ENCODE data around the gene TRAF2. TPM values are rescaled to one million over a fixed set of nuclear protein-coding genes. Genes with fewer than 3 reads are reported as not detected.

Gene TRAF2
- total and polyA plus RNA-seq, 2 donors (not counting 1 experiment from before 2014, with no cell fraction given), result 25.5 to 54.5 TPM

DNA sequence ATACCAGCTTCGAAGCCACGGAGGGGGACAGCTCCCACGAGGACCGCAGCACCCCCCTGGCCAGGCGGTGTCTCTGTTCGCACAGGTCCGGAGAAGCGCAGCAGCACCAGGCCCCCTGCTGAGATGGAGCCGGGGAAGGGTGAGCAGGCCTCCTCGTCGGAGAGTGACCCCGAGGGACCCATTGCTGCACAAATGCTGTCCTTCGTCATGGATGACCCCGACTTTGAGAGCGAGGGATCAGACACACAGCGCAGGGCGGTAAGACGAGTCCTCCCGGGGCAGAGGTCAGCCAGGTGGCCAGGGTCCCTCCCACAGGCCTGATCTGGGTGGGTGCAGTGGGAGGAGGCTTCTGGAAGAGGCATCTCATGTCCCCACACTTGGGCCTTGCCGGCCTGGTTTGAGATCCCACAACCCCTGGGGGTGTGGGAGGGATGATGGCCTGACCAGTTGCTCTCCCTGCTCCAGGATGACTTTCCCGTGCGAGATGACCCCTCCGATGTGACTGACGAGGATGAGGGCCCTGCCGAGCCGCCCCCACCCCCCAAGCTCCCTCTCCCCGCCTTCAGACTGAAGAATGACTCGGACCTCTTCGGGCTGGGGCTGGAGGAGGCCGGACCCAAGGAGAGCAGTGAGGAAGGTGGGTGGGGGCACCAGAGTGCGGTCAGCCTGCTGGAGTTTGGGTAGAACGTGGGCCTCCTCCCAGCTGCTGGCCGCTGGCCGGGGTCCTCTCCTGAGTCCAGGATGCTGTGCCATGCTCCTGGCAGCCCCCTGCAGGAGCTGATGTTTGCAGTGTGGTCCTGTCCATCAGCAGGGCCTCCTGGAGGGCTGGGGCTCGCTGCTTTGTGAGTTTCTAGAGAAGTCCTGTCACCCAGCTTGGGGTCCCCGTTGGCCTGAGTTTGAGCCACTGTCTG, 46.8 kb upstream of the TRAF2 start:
- no peaks in the 10 kb centered on the region for H3K36me3 ChIP-seq (replicated peaks in 1 of 2; ENCODE audit: control extremely low read depth in 1 of 2, control insufficient read depth in 1 of 2, extremely low read depth in 1 of 2, insufficient read depth in 2 of 2, low read length in 1 of 2)
- H3K4me1 ChIP-seq (ENCODE audit: control insufficient read depth in 2 of 2, insufficient read depth in 2 of 2, low read length in 2 of 2), result peaks cover 11 to 26% of the 10 kb centered on the region in 2 donors
- ATAC-seq (ENCODE audit: low read depth) (no peak), DNase-seq (no peak)
- WGBS (ENCODE audit: insufficient coverage), result 94% methylated on average over 33 of the region's 36 CpGs
- POLR2A ChIA-PET, result no interaction called here
- no peak overlapping the region for H3K4me3 ChIP-seq (ENCODE audit: control extremely low read depth in 1 of 5, extremely low read depth in 1 of 5, insufficient read depth in 1 of 5, low read depth in 2 of 5, low read length in 4 of 5)
- no peak overlapping the region for H3K4me2 ChIP-seq (replicated peaks; ENCODE audit: low read depth, low read length, poor library complexity, severe bottlenecking)
- Mint-ChIP-seq H3K27me3 (no peaks in the 10 kb centered on the region), H3K4me3 (no peak overlapping the region), H3K27ac (no peak overlapping the region), H3K9me3 (ENCODE audit: insufficient read depth) (no peaks in the 10 kb centered on the region), H3K4me1 (peaks cover 11% of the 10 kb centered on the region)
- H3K27me3 ChIP-seq (replicated peaks in 1 of 4; ENCODE audit: control extremely low read depth in 1 of 4, control insufficient read depth in 3 of 4, insufficient read depth in 4 of 4, low read length in 3 of 4), result peaks cover 0 to 13% (median 3%) of the 10 kb centered on the region in 4 experiments
- no peak overlapping the region for H3K9ac ChIP-seq (ENCODE audit: low read length)
- no peaks in the 10 kb centered on the region for H3K79me2 ChIP-seq (ENCODE audit: control insufficient read depth, insufficient read depth, low read length)
- H3K9me3 ChIP-seq (ENCODE audit: control extremely low read depth in 1 of 3, control insufficient read depth in 2 of 3, insufficient read depth in 1 of 3, low read length in 2 of 3), result peaks cover 0 to 6% (median 0%) of the 10 kb centered on the region in 3 donors
- no peak overlapping the region for H2AFZ ChIP-seq (ENCODE audit: insufficient read depth, low read depth, low read length, poor library complexity, severe bottlenecking)
- no peak overlapping the region for H3K27ac ChIP-seq (ENCODE audit: low read length in 2 of 2)
- H4K20me1 ChIP-seq (ENCODE audit: control insufficient read depth, insufficient read depth, low read length, poor library complexity, severe bottlenecking), result peaks cover 13% of the 10 kb centered on the region
- intact Hi-C loops (cut with micrococcal nuclease), result no loop called here
- TF ChIP-seq, protein P1, sequence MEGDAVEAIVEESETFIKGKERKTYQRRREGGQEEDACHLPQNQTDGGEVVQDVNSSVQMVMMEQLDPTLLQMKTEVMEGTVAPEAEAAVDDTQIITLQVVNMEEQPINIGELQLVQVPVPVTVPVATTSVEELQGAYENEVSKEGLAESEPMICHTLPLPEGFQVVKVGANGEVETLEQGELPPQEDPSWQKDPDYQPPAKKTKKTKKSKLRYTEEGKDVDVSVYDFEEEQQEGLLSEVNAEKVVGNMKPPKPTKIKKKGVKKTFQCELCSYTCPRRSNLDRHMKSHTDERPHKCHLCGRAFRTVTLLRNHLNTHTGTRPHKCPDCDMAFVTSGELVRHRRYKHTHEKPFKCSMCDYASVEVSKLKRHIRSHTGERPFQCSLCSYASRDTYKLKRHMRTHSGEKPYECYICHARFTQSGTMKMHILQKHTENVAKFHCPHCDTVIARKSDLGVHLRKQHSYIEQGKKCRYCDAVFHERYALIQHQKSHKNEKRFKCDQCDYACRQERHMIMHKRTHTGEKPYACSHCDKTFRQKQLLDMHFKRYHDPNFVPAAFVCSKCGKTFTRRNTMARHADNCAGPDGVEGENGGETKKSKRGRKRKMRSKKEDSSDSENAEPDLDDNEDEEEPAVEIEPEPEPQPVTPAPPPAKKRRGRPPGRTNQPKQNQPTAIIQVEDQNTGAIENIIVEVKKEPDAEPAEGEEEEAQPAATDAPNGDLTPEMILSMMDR (IDR thresholded peaks at IDR 0.05), result no peak
- TF ChIP-seq EZH2 (IDR thresholded peaks at IDR 0.05; ENCODE audit: borderline replicate concordance, insufficient read depth, low read depth, low read length, poor library complexity, severe bottlenecking), result no peak
- CTCF ChIA-PET, result interaction anchor here (3.6 kb wide), 1 partner anchor 196 kb away, joined by 29 read pairs; no protein-coding TSS in a partner anchor
